Stimulated activated CD4-positive, alpha-beta T cell treated with anti-CD3 and anti-CD28 coated beads, Interleukin-1b, Interleukin-23, amount 100 ng/mL, for 1 hour (primary cell): Measurements from ENCODE around the gene ALPL.
A peak's percentile ranks its signal among the peaks of the same experiment; 100 is the strongest.
"Not testable (repeated sequence)": the region's sequence is repeated elsewhere in the genome, so short reads cannot be mapped to it uniquely, and the experiment has no call there.

Experiments
- DNase-seq, 2 donors: peaks; one replicate each; pipeline ENCODE4 v3.0.0-alpha.2; 2020; ENCODE audit warnings: low read depth in 2 of 2

The ALPL gene

DNA sequence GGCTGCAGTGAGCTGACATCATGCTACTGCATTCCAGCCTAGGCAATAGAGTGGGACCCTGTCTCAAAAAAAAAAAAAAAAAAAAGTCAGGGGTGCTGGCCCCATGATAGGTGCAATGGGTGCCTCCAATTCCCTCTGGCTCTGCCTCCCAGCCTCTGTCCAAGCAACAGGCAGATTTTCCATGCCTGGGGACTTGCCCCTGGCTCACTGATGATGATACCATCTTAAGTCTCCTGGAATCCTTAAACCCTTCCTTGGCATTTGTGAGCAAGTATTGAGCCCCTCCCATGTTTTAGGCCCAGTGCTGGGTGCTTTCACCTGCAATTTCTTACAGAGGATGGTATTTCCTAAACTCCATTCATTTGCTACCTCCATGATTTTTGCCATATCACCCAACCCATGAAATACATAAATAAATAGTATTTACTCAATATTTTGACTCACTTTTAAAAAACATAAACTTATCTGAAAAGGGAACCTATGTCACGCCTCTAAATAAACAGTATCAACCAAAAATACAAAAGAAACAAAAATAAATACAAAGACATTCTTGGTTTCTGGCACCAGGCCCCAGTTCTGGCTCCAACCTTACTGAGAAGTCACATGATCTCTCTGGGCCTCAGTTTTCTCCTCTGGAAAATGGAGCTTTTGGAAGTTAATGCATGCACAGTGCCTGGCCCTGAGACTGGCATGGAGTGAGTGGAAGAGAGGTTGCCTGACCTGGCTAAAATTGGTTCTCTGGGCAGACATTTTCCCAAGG is 1.5 kb upstream of the ALPL start:
- no peak for DNase-seq

DNA sequence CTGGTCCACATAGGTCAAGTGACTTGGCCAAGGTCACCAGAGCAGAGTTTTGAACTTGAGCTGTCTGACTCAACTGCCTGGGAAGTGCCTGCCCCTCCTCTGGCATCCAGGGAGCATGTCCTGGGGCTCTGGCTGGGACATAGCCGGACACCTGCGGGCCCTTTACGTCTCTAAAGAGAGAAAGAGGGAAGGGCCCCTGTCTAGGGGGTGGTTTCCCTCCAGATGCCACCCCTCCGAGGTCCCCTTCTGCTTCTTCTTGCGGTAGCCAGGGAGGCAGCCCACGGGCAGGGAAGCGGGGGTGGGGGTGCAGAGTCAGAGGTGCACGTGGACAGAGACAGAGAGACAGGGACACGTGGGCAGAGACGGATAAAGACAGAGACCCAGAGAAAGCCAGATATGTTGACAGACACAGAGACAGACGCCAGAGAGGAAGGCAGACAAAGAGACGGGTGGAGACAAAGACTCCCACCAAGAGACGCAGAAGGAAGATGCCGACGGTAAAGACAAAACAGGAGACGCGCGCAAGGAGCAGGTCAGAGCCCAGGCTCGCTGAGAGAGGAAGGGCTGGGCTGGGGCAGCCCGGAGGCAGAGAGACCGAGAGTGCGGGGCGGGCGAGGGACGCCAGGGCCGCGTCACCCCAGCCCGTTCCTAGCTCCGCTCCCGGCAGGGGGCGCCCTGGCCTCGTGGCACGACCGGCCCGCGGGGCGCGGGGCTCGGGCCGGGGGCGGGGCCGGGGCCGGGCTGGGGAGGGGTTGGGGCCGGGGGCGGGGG is 458 bp upstream of the ALPL start:
- peak; percentile 11 to 56 for DNase-seq

DNA sequence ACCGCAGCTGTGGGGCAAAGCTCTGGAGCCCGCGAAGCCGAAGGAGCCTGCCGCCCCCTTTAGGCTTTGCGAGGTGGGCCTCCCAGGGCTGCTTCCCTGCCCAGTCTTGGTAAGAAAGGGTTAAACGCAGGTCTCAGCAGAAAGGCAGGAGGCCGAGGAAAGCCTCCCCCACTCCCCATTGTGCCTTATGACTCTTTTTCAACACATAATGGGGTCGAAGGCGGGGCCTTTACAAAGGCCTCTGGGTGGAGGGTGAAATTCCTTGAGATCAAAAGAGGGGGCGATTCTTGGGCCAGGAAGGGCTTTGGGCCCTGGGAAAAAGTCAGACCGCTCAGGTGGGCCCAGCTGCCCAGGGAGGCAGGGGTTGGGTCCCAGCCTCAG is 880 bp downstream of the ALPL start:
- no peak for DNase-seq

DNA sequence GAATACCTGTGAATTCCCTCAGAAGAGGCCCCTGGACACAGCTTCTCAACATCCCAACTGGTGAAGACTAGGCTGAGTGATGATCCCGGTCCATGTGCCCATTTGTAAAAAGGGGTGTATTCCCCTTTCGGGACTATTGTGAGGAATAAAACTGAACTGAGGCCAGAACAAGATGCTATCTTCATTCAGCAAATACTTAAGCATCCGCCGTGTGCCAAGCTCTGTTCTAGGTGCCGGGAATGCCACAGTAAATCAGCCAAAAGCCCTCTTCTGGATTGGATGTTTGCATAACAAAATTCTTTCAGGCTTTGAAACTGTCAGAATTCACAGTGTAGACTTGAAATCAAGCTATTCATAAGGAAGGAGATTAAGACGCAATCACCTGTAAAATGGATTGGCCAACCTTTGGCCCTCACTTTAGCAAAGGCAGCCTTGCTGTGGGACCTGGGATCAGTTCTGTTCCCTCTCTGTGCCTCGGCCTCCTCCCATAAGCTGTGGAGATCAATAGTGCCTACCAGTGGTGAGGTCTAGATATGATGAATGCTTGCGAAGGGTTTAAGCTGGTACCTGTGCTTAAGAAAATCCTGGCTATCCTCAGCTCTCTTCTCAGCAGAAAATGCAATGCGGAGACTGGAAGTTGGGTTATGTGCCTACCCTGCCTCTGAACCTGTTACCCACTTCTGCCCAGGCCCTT is 1.8 kb downstream of the ALPL start:
- no peak for DNase-seq

DNA sequence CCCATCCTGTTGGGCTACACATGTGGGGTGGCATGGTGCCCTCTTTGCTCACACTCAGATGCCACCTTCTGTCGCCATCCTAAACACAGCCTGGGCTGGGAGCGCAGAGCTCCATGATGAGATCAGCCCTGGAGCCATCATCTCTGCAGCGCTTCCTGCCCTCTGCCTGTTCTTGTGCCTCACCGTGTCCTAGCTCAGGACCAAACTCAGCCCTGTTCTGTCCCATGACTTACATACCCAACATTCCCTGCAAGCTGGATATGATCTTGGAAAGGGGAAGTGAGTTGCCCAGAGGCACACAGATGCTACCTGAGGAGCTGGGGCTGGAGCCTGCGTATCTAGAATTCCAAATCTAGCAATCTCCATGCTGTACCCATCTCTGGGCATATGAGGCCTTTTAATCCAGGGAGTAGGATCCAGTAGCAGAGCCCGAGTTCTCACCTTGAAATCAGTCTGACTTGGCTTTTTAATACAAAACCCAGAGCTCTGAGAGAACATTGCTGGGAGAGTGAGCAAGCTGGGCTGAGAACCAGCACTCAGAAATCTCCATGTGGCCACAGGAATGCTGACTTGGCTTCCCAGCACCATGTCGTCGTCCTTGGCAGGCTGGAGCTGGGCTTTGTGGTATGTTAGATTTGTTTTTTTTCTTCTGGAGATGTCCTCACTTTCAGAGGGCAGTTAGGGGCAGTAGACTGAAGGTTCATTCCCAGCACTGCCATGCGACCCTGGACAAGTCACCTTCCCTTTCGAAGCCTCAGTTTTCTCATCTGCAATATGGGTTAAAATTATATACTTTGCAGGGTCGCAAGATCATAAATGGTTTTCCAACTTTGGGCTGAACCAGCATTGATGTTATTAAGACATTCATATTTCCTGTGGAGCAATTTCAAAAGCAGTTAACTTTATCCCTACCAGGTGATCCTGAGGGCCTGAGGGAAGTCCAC is 2.6 kb downstream of the ALPL start:
- no peak for DNase-seq

DNA sequence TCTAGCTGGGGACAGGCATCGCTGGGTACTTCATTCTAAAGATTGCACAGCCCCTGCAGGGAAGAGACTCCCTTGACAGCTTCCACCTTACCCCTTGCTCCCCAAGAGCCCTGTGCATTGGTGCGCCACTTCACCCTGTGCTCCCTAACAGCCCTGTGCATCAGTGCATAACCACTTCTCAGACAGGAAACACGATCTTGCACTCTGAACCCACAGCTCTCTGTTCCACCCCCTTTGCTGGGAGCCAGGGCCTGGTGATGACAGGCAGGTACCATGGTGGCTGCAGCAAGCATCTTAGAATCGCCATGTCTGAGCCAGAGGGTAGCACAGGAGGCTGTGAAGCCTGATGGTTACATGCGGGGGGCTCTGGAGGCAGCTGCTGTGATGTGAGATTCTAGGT is 5.0 kb downstream of the ALPL start:
- no peak for DNase-seq

DNA sequence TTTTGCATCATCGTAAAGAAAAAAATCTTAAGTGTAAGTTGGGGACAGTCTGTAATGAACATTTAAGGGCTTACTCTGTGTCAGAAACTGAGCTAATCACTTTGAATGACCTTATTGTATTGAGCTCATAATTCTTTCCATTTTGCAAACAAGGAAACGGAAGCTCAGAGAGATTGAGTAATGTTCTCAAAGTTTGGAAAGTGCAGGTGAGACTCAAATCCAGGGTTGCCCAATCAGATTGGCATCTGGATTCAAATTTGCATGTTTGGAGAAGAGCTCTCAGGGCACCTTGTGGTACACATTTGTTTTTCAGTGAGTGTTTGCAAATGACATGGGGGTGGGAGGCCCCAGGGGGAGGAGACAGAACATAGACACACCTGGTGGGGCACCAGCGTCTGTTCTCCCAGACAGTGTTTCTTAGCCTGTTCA is 8.0 kb downstream of the ALPL start:
- DNase-seq: no peak

DNA sequence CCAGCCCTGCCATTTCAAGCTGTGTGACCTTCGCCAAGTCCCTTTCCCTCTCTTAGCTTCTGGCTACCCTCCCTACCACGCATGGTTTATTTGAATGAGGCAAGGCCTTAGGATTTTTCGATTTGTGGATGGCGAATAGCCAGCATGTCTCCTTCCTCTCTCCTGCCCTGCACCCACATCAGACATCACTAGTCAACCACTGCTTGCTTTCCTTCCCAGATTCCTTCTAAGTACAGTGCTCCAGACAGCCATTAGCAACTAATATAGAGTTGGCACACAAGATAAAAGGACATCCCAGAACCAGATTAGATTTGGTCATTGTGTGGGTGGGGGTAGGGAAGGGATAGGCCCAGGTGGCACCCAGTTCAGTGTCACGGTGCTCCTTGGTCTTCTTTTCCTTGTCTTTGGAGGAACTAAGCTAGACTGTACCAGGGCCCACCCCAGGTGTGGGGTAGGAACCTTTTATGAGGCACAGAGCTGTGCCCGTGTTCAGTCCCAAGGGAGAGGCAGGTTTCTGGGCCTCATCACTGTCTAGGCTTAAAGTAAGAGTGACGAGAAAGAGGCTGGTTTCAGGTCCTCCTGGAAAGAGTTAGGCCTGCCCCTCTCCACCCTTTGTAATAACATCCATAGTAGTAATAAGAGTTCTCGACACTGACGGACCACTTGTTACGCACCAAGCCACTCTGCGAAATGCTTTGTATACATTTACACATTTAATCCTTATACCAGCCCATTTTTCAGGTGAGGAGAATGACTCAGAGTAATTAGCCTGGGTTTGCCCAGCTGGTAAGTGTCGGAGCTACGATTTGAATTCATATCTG is 8.6 kb downstream of the ALPL start:
- no peak for DNase-seq

DNA sequence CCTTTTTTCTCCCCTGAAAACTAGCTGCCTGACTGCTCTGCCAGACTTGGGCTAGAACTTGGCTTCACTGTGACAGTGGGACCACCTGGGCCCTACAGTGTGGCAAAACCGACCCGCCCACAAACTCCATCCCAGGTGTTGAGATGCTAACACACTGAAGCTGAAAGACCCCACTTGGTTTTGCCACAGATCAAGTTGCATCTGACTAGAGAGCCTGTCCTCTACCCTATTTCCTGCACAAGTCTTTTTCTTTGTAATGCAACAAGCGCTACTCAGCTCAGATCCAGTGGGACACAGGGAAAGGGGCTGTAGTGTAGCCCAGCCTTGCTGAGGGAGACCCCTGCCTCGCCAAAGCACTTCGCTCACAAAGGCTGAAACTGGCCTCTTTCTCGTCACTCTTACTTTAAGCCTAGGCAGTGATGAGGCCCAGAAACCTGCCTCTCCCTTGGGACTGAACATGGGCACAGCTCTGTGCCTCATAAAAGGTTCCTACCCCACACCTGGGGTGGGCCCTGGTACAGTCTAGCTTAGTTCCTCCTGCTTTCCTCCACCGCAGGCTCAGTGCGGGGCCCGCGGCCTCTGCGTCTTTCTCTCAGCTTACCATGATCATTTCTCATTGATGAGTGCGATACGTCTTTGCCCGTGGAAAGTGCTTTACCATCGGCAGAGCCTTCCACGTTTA is 9.7 kb downstream of the ALPL start:
- no peak for DNase-seq

DNA sequence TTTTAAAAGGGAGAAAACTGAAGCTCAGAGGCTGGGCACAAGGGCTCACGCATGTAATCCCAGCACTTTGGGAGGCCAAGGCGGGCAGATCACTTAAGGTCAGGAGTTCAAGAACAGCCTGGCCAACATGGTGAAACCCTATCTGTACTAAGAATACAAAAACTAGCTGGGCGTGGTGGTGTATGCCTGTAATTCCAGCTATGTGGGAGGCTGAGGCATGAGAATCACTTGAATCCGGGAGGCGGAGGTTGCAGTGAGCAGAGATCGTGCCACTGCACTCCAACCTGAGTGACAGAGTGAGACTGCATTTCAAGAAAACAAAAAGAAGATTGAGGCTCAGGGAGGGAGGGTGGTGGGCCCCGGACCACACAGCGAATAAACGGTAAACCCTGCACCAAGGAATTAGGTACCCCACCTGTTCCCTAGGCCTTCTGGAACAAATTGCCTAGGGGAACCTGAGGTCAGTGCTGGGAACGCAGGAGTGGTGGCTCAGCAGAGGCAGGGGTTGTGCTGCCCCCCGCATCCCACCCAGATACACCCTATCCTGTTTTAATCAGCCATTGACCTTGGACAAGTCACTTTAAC is 10.4 kb downstream of the ALPL start:
- not testable (repeated sequence) for DNase-seq

DNA sequence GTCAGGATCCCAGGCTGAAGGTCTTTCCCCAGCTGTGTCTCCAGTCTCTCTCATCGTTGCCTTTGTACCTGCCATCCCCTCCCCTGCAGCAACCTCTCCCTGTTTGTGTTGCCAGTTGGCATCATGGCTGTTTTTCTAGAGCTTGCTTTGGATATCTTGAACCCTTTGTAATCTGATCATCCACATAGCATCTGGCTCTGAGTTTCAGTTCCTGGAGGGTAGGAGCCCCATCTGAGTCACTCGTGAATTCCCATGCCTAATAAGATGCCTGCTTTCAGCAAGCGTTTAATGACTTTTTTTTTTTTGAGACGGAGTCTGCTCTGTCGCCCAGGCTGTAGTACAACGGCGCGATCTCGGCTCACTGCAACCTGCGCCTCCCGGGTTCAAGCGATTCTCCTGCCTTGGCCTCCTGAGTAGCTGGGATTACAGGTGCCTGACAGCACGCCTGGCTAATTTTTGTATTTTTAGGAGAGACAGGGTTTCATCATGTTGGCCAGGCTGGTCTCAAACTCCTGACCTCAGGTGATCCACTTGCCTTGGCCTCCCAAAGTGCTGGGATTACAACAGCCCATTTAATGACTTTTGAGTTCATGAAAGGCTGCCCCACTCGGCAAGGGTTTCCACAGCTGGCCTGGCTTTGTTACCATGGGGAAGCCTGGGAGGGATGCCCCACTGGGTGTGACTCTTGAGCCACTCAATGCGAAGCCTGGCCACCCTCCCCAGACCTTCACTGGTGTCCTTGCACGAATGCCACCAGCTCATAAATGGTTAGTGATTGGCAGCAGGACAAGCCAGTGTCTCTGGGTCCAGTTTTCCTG is 11.9 kb downstream of the ALPL start:
- DNase-seq: no peak

DNA sequence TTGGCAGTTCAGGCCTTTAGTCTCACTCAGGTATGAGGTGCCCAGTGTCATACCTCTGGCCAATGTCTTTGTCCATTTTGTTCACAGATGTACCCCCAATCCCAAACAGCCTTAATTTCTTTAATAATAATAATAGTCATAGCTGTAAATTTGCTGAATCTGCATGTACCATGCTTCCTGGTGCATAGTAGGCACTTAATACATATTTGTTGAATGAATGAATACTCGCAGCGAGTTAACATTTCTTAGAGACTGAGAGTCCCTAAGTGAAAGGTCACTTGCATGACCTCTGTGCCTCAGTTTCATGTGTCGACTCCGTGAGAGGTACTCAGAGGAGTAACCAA is 12.5 kb downstream of the ALPL start:
- DNase-seq: no peak

DNA sequence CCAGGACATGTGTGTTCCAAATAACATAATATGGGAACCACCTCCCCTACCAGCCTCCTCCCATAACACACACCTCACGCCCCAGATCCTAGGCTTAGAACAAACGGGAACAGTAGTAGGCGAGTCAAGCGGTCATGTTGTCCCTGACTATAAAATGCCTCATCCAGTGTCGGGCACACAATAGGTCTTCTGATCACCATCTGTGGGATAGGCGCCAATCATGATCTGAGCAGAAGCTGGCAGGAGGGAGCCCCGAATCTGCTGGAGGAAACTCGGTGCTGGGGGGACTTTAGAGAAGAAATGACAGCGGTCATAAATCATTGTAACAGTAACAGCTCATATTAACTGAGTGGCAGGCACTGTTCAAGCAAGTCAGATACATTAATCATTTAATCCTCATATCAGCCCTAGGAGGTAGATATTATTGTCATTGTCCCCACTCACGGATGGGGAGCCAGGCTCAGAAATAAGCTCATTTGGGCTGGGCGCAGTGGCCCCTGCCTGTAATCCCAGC is 13.4 kb downstream of the ALPL start:
- no peak for DNase-seq

DNA sequence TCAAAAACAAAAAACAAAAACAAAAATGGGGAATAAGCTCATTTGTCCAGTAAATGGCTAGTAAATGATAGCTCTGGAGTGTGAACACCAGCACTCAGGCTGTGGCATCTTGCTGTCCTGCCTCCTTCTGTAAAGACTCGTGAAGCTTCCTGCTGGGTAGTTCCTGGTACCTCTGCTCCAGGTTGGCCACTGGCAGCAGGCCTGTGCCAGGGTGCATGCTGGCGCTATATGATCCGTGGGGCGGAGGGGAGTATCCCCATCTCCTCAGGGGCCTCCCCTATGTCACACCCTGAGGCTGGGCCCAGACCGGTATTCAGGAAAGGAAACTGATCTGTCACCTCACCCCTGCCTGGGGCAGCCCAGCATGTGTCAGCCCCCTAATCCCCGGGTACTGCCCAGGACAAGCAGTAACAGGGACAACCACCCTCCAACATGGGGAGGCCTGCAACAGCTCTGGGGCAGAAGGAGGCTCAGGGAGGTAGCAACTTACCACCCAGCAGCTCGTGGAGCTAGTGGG is 14.1 kb downstream of the ALPL start:
- DNase-seq: no peak

DNA sequence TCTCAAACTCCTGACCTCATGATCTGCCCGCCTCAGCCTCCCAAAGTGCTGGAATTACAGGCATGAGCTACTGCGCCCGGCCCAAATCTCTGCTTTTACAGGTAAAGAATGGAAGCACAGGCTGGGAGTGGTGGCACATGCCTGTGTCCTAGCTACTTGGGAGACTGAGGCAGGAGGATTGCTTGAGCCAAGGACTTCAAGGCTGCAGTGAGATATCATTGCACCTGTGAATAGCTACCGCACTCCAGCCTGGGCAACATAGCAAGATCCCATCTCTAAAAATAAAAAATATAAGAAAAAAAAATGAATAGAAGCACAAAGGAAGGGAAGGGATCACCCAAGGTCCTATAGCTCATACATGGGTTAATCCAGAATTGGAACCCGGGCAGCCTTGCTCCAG is 15.0 kb downstream of the ALPL start:
- no peak for DNase-seq

DNA sequence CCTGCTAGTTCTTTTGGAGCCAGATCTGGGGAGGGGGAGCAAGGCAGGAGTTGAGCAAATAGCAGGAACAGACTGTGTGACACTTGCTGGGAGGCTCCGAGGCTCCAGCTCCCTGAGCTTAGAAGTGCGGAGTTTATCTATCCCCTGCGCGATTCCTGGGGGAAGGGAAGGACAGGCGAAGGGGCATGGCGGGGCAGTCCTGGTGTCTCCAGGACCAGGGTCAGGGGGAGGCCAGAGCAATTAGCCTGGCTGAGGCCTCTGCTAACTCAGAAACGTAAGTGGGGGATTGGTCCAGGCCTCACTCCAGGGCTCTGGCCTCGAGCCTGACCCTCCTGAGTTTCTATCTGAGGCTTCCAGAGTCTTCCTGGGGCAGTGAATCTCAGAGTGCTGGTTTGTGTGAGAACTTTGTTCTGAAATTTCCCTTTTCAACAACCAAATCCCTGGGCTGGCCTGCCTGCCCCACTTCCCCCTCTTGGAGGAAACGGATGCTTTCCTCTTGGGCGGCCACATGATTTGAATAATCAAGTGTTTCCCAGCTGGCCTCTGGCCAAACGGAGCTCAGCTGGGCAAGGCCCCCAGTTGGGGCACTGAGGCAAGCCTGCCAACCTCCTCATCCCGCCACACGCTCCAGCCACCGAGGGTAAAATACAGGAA is 15.6 kb downstream of the ALPL start:
- DNase-seq: no peak

DNA sequence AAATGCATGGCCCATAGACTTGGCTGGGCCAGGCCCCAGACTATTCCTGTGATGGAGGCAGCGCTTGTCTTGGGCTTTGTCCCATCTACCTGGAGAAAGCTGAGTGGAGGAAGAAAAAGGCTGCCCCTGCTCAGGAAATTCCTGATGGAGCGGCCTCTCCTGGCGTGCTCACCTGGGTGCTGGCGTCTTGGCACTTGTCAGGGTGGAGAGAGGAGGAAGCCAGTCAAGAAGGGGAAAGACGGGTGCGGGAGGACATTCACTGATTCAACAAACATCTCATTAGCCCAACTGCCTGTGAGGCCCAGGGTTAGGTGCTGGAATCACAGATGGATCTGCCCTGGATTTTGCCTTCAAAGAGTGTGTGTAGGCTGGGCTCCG is 16.1 kb downstream of the ALPL start:
- DNase-seq: no peak

DNA sequence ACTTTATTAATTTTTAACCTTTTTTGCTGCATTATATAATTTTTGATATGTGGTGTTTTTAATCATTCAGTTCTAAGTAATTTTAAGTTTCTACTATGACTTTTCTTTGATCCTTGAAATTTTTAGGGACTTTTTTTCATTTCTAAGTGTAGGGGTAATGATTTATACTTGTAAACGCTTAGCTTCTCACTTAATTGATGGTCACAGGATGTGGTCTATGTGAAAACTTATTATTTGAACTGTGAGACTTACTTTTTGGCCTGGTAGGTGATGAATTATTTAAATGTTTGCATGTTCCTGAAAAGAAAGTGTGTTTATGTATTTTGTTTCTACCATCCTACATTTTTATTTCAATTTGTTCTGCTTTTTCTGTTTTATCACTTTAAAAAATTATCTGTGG is 17.2 kb downstream of the ALPL start:
- DNase-seq: no peak
